Suppressor macrophage treated with lipopolysaccharide for 1 hour (primary cell): ENCODE measurements around the gene SFXN5.
"Not testable (repeated sequence)": the region's sequence is repeated elsewhere in the genome, so short reads cannot be mapped to it uniquely, and the experiment has no call there.

ENCODE experiments used
- DNase-seq, 3 donors: peaks; one replicate each; pipeline ENCODE4 v3.0.0-alpha.2; 2020 to 2022

SFXN5 gene

GRCh38 chr2:73071360-73072128, at the start of gene SFXN5:
SFXN5 (minus strand) TSS chr2:73071712; CDS start chr2:73071705, 7 bp downstream.
- peak; percentile 97 to 99 (median 98) for DNase-seq

- not testable (repeated sequence) for DNase-seq
Measured at GRCh38 chr2:73119611-73120239, 48.2 kb upstream of the SFXN5 start.

GRCh38 chr2:73117441-73117840, 45.9 kb upstream of the SFXN5 start:
- DNase-seq: no peak

GRCh38 chr2:73116182-73116960, 44.9 kb upstream of the SFXN5 start:
- DNase-seq: no peak

- no peak for DNase-seq
Measured at GRCh38 chr2:73114273-73114867, 42.9 kb upstream of the SFXN5 start.

- DNase-seq: peak; percentile 62 to 74 (median 63)
Measured at GRCh38 chr2:73112913-73113854, 41.7 kb upstream of the SFXN5 start, which contains the start of gene RAB11FIP5. RAB11FIP5 (minus strand) TSS chr2:73112948; CDS start chr2:73112777, 171 bp downstream.

GRCh38 chr2:73112026-73112912, 40.8 kb upstream of the SFXN5 start:
- peak; percentile 30 to 50 (median 30) for DNase-seq

GRCh38 chr2:73111073-73112025, 39.8 kb upstream of the SFXN5 start:
- peak; percentile 9 to 23 (median 19) for DNase-seq

GRCh38 chr2:73110168-73111072, 38.9 kb upstream of the SFXN5 start:
- no peak for DNase-seq

GRCh38 chr2:73109431-73110167, 38.1 kb upstream of the SFXN5 start:
- DNase-seq: no peak

- no peak for DNase-seq
Measured at GRCh38 chr2:73107211-73107926, 35.9 kb upstream of the SFXN5 start.

- DNase-seq: no peak
Measured at GRCh38 chr2:73106791-73107190, 35.3 kb upstream of the SFXN5 start.

- no peak for DNase-seq
Measured at GRCh38 chr2:73105511-73105971, 34.0 kb upstream of the SFXN5 start.

- peak in 2 of 3 donors; percentile 15 to 24 for DNase-seq
Measured at GRCh38 chr2:73104933-73105332, 33.4 kb upstream of the SFXN5 start.

GRCh38 chr2:73103018-73103542, 31.6 kb upstream of the SFXN5 start:
- no peak for DNase-seq

- DNase-seq: no peak
Measured at GRCh38 chr2:73101626-73102256, 30.2 kb upstream of the SFXN5 start.
